ENCODE results near the gene TMEM244. TPM values are rescaled to one million over a fixed set of nuclear protein-coding genes. Genes with fewer than 3 reads are reported as not detected.

The TMEM244 gene
- total and polyA plus RNA-seq, 9 of the 15 experiments (the other 6 are each of a cell fraction or from before 2014, with no cell fraction given) = not detected

- no peak for TF ChIP-seq KAT8 (IDR thresholded peaks at IDR 0.05; ENCODE audit: low read depth)
- TF ChIP-seq CBFA2T3 (IDR thresholded peaks at IDR 0.05) = peak; percentile 27; the same call in 1 of the 2 replicates
- TF ChIP-seq, protein P1, sequence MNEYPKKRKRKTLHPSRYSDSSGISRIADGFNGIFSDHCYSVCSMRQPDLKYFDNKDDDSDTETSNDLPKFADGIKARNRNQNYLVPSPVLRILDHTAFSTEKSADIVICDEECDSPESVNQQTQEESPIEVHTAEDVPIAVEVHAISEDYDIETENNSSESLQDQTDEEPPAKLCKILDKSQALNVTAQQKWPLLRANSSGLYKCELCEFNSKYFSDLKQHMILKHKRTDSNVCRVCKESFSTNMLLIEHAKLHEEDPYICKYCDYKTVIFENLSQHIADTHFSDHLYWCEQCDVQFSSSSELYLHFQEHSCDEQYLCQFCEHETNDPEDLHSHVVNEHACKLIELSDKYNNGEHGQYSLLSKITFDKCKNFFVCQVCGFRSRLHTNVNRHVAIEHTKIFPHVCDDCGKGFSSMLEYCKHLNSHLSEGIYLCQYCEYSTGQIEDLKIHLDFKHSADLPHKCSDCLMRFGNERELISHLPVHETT (CRISPR knock-in tag; conservative IDR thresholded peaks at IDR 0.05 in 1 of 2, IDR thresholded peaks at IDR 0.05 in 1 of 2) = no peak
- peak; percentile 52; the same call in 1 of the 2 replicates for TF ChIP-seq DPF2 (IDR thresholded peaks at IDR 0.05)
- no peak for TF ChIP-seq ZNF444 (CRISPR knock-in tag; IDR thresholded peaks at IDR 0.05)
- TF ChIP-seq, protein P2, sequence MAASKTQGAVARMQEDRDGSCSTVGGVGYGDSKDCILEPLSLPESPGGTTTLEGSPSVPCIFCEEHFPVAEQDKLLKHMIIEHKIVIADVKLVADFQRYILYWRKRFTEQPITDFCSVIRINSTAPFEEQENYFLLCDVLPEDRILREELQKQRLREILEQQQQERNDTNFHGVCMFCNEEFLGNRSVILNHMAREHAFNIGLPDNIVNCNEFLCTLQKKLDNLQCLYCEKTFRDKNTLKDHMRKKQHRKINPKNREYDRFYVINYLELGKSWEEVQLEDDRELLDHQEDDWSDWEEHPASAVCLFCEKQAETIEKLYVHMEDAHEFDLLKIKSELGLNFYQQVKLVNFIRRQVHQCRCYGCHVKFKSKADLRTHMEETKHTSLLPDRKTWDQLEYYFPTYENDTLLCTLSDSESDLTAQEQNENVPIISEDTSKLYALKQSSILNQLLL (CRISPR knock-in tag; IDR thresholded peaks at IDR 0.05; ENCODE audit: borderline replicate concordance) = no peak
- TF ChIP-seq ZSCAN32 (CRISPR knock-in tag; IDR thresholded peaks at IDR 0.05) = no peak
- TF ChIP-seq BCOR (IDR thresholded peaks at IDR 0.05) = no peak
- TF ChIP-seq THAP12 (CRISPR knock-in tag; IDR thresholded peaks at IDR 0.05) = no peak
- TF ChIP-seq LCOR (CRISPR knock-in tag; IDR thresholded peaks at IDR 0.05) = no peak
- TF ChIP-seq FOXJ2 (tag; IDR thresholded peaks at IDR 0.05) = peak; percentile 16; the same call in 1 of the 2 replicates
- TF ChIP-seq HSF4 (CRISPR knock-in tag; IDR thresholded peaks at IDR 0.05; ENCODE audit: borderline replicate concordance) = no peak
- TF ChIP-seq MED1 (CRISPR knock-in tag; IDR thresholded peaks at IDR 0.05; ENCODE audit: borderline replicate concordance) = no peak
- TF ChIP-seq EP300 (IDR thresholded peaks at IDR 0.05; ENCODE audit: low read length) = peak; percentile 47
- TF ChIP-seq ZBTB8A (IDR thresholded peaks at IDR 0.05; ENCODE audit: partially characterized antibody) = no peak
- no peak for TF ChIP-seq ZFP91 (CRISPR knock-in tag; IDR thresholded peaks at IDR 0.05)
- TF ChIP-seq ADNP (tag; IDR thresholded peaks at IDR 0.05) = peak; percentile 27; the same call in 1 of the 2 replicates
- TF ChIP-seq CHD1 (IDR thresholded peaks at IDR 0.05; ENCODE audit: low read length) = no peak
- TF ChIP-seq SOX6 (IDR thresholded peaks at IDR 0.05) = peak; percentile 64; the same call in 1 of the 2 replicates
- 0 out of 4 replicates have a peak, but pooled peaks of 1 of the 2 experiments have one; percentile 12 for TF ChIP-seq FOXA3 (CRISPR knock-in tag; conservative IDR thresholded peaks at IDR 0.05 in 1 of 2, IDR thresholded peaks at IDR 0.05 in 1 of 2)
- no peak for TF ChIP-seq CHAMP1 (IDR thresholded peaks at IDR 0.05)
These were observed 19.0 kb downstream of the TMEM244 start (continued) for GRCh38 chr6:129842137-129842536.

Measured in K562 (cell line).